ENCODE data around the gene OBP2B. TPM values are rescaled to one million over a fixed set of nuclear protein-coding genes. Genes with fewer than 3 reads are reported as not detected.

Gene OBP2B
- total and polyA plus RNA-seq, 10 of the 15 experiments (the other 5 are each of a cell fraction or from before 2014, with no cell fraction given) = not detected

- TF ChIP-seq ZNF592 (IDR thresholded peaks at IDR 0.05) = no peak
- no peak for TF ChIP-seq SMARCA5 (IDR thresholded peaks at IDR 0.05)
- no peak for TF ChIP-seq ATF7 (IDR thresholded peaks at IDR 0.05; ENCODE audit: low read depth)
- TF ChIP-seq CREM (IDR thresholded peaks at IDR 0.05; ENCODE audit: low read depth) = no peak
- TF ChIP-seq ASH2L (IDR thresholded peaks at IDR 0.05; ENCODE audit: borderline replicate concordance, low read depth) = no peak
- no peak for TF ChIP-seq STAT1 (conservative IDR thresholded peaks at IDR 0.05)
Observed at GRCh38 chr9:133248726-133249295, 39.8 kb upstream of the OBP2B start (continued).

GRCh38 chr9:133247632-133248031 lies 38.6 kb upstream of the OBP2B start:
- FAIRE-seq (no peak), ATAC-seq (no peak), DNase-seq (ENCODE audit: low read depth, low spot score) (no peak)
- CTCF ChIA-PET = no interaction called here
- H3K9ac ChIP-seq (ENCODE audit: control insufficient read depth, insufficient read depth, low read length) = no peak overlapping the region
- BruUV-seq (replicated peaks) = no TSS peak
- H3K4me3 ChIP-seq = no peak overlapping the region
- in situ Hi-C loops (cut with MboI) (no loop called here), intact Hi-C loops (cut with micrococcal nuclease; ENCODE audit: unreplicated experiment) (no loop called here)
- no peak overlapping the region for H3K4me2 ChIP-seq (ENCODE audit: control insufficient read depth, insufficient read depth)
- H3K79me2 ChIP-seq (ENCODE audit: control insufficient read depth, insufficient read depth, low read length) = no peaks in the 10 kb centered on the region
- 26% methylated on average over 6 of the region's 6 CpGs for WGBS (ENCODE audit: insufficient coverage, insufficient replicate concordance, low lambda C conversion rate, missing lambda C conversion rate)
- H4K20me1 ChIP-seq (ENCODE audit: control insufficient read depth, insufficient read depth) = no peaks in the 10 kb centered on the region
- no peaks in the 10 kb centered on the region; a peak in 2 of 4 replicates for H3K27me3 ChIP-seq (replicated peaks in 1 of 2; ENCODE audit: control insufficient read depth in 2 of 2, insufficient read depth in 2 of 2, low read length in 1 of 2)
- no peak overlapping the region for H3K27ac ChIP-seq (ENCODE audit: control insufficient read depth, insufficient read depth)
- POLR2A ChIA-PET = no interaction called here
- RAD21 ChIA-PET (ENCODE audit: unreplicated experiment) = no interaction called here
- no peaks in the 10 kb centered on the region for H3K9me3 ChIP-seq (replicated peaks; ENCODE audit: control insufficient read depth, insufficient read depth, low read length)
- H3K4me1 ChIP-seq (ENCODE audit: control insufficient read depth, insufficient read depth, low read length) = no peaks in the 10 kb centered on the region
- H2AFZ ChIP-seq (ENCODE audit: control insufficient read depth, low read depth, low read length) = no peak overlapping the region
- H3K36me3 ChIP-seq (ENCODE audit: control insufficient read depth in 2 of 2, insufficient read depth in 2 of 2, low read length in 1 of 2) = no peaks in the 10 kb centered on the region
- SMC1A ChIA-PET (ENCODE audit: uncharacterized antibody, unreplicated experiment) = no interaction called here
- TF ChIP-seq ZNF24 (IDR thresholded peaks at IDR 0.05) = no peak
- TF ChIP-seq CTCF (IDR thresholded peaks at IDR 0.05 in 2 of 3, conservative IDR thresholded peaks at IDR 0.05 in 1 of 3; ENCODE audit: control insufficient read depth in 2 of 3, extremely low read depth in 1 of 3, insufficient read depth in 1 of 3, low read depth in 3 of 3, low read length in 3 of 3) = no peak
- TF ChIP-seq, protein P1, sequence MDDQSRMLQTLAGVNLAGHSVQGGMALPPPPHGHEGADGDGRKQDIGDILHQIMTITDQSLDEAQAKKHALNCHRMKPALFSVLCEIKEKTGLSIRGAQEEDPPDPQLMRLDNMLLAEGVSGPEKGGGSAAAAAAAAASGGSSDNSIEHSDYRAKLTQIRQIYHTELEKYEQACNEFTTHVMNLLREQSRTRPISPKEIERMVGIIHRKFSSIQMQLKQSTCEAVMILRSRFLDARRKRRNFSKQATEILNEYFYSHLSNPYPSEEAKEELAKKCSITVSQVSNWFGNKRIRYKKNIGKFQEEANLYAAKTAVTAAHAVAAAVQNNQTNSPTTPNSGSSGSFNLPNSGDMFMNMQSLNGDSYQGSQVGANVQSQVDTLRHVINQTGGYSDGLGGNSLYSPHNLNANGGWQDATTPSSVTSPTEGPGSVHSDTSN (IDR thresholded peaks at IDR 0.05; ENCODE audit: insufficient replicate concordance, low read depth, low read length) = no peak
- no peak for TF ChIP-seq RAD21 (IDR thresholded peaks at IDR 0.05; ENCODE audit: insufficient read depth, low read depth, low read length)
- TF ChIP-seq BRCA1 (IDR thresholded peaks at IDR 0.05; ENCODE audit: low read depth, low read length) = no peak
- no peak for TF ChIP-seq NR2C1 (IDR thresholded peaks at IDR 0.05)
- TF ChIP-seq BMI1 (IDR thresholded peaks at IDR 0.05; ENCODE audit: borderline replicate concordance) = no peak
- no peak for TF ChIP-seq PAX5 (IDR thresholded peaks at IDR 0.05; ENCODE audit: borderline replicate concordance, low read depth, low read length)
- TF ChIP-seq LARP7 (IDR thresholded peaks at IDR 0.05) = no peak
- TF ChIP-seq JUND (IDR thresholded peaks at IDR 0.05; ENCODE audit: low read depth, low read length) = no peak
- no peak for TF ChIP-seq MEF2B (IDR thresholded peaks at IDR 0.05; ENCODE audit: partially characterized antibody, poor library complexity, severe bottlenecking)
- no peak for TF ChIP-seq IKZF1 (conservative IDR thresholded peaks at IDR 0.05)

Data from GM12878 (cell line).